Bronchial epithelial cell (primary cell): Measurements from ENCODE around the gene EQTN. TPM values are rescaled to one million over a fixed set of nuclear protein-coding genes. Genes with fewer than 3 reads are reported as not detected.

Source experiments
- DNase-seq: peaks from one replicate; pipeline ENCODE4 v3.0.0-alpha.2; 2010; ENCODE audit warnings: low read depth
- FAIRE-seq: peaks from 2 replicates; lab custom pipeline; 2011; peaks lifted over from hg19 to GRCh38; lab: Jason Lieb, UNC
- H3K27me3 ChIP-seq: 2 replicates; pipeline ENCODE4 v1.5.1; 2011; ENCODE audit warnings: low read length; ENCODE audit not compliant: control insufficient read depth, insufficient read depth
- H3K36me3 ChIP-seq: 2 replicates; pipeline ENCODE4 v1.5.1; 2011; ENCODE audit warnings: low read length; ENCODE audit not compliant: control insufficient read depth, insufficient read depth
- H3K4me3 ChIP-seq: 2 replicates; pipeline ENCODE4 v1.5.1; 2011; ENCODE audit warnings: mild to moderate bottlenecking, low read depth, low read length, control low read depth
- CTCF ChIP-seq: IDR thresholded peaks from 2 replicates; pipeline ENCODE4 v1.5.1; 2011; ENCODE audit warnings: mild to moderate bottlenecking, moderate library complexity, low read length, control low read depth, inconsistent platforms; ENCODE audit not compliant: insufficient read depth, severe bottlenecking
- total RNA-seq: library from RNA; depleted of rRNA; stranded (reverse); fragments of >200 nt; gene quantifications from 2 replicates; pipeline ENCODE4 v1.2.1, GENCODE V29; 2014

EQTN gene
- total RNA-seq, 1 donor from 2014 or later, result not detected

GRCh38 chr9:27339661-27340284, 42.8 kb upstream of the EQTN start:
- H3K27me3 ChIP-seq, result no peaks in the 10 kb centered on the region
- DNase-seq, result no peak
- no peak for FAIRE-seq
- H3K36me3 ChIP-seq, result peaks cover 2% of the 10 kb centered on the region
- H3K4me3 ChIP-seq, result no peak overlapping the region
- TF ChIP-seq CTCF, result no peak

GRCh38 chr9:27338527-27338903, 41.6 kb upstream of the EQTN start:
- H3K27me3 ChIP-seq, result no peaks in the 10 kb centered on the region
- H3K36me3 ChIP-seq, result peaks cover 2% of the 10 kb centered on the region
- FAIRE-seq (no peak), DNase-seq (no peak)
- H3K4me3 ChIP-seq, result no peak overlapping the region
- no peak for TF ChIP-seq CTCF

- Histone ChIP-seq H3K27me3 (no peaks in the 10 kb centered on the region), H3K36me3 (peaks cover 2% of the 10 kb centered on the region), H3K4me3 (no peak overlapping the region)
- no peak for DNase-seq
- no peak for TF ChIP-seq CTCF
- FAIRE-seq, result no peak
Observed at GRCh38 chr9:27337833-27338526, 41.0 kb upstream of the EQTN start.

- DNase-seq, result no peak
- Histone ChIP-seq H3K27me3 (no peaks in the 10 kb centered on the region), H3K4me3 (no peak overlapping the region), H3K36me3 (peaks cover 2% of the 10 kb centered on the region)
- TF ChIP-seq CTCF, result no peak
- no peak for FAIRE-seq
Observed at GRCh38 chr9:27337236-27337635, 40.3 kb upstream of the EQTN start.

GRCh38 chr9:27336829-27337228, 39.9 kb upstream of the EQTN start:
- Histone ChIP-seq H3K27me3 (no peaks in the 10 kb centered on the region), H3K36me3 (peaks cover 2% of the 10 kb centered on the region), H3K4me3 (no peak overlapping the region)
- no peak for DNase-seq
- no peak for TF ChIP-seq CTCF
- no peak for FAIRE-seq
